BJ (cell line): Measurements from ENCODE around the gene PGS1. TPM values are rescaled to one million over a fixed set of nuclear protein-coding genes. Genes with fewer than 3 reads are reported as not detected.
A peak's percentile ranks its signal among the peaks of the same experiment; 100 is the strongest.

ENCODE experiments used
- CTCF ChIA-PET: fragments of 350-600 bp; formaldehyde crosslinking; extraction: SDS; loops from one replicate; lab custom pipeline; 2021; ENCODE audit warnings: antibody characterized with exemption, inconsistent platforms; lab: Yijun Ruan, JAX
- POLR2A ChIA-PET: fragments of 300-600 bp; sonication (Branson Sonifier 250); formaldehyde crosslinking; extraction: SDS; loops from one replicate; lab custom pipeline; 2021; ENCODE audit warnings: antibody characterized with exemption; lab: Charles Lee
- DNase-seq: peaks from one replicate; pipeline ENCODE4 v3.0.0-alpha.2; 2011; ENCODE audit warnings: low read depth
- H3K27me3 ChIP-seq: 2 replicates; pipeline ENCODE4 v1.6.0; 2011; ENCODE audit warnings: low read length; ENCODE audit not compliant: control insufficient read depth, insufficient read depth
- H3K36me3 ChIP-seq: 2 replicates; pipeline ENCODE4 v1.5.1; 2011; ENCODE audit warnings: low read length; ENCODE audit not compliant: control insufficient read depth, insufficient read depth
- H3K4me3 ChIP-seq: 2 replicates; pipeline ENCODE4 v1.5.1; 2011; ENCODE audit warnings: low read depth, mild to moderate bottlenecking, control low read depth, low read length
- polyA plus RNA-seq: library from polyadenylated mRNA; depleted of rRNA; stranded (reverse); fragments of >200 nt; gene quantifications from 2 replicates; pipeline ENCODE4 v1.2.3, GENCODE V29; 2011
- TF ChIP-seq, protein P1 (sequence below): IDR thresholded peaks from 2 replicates; pipeline ENCODE4 v1.5.1; 2011; ENCODE audit warnings: low read depth, mild to moderate bottlenecking, control low read depth, inconsistent platforms, low read length, moderate library complexity; ENCODE audit not compliant: insufficient read depth

Gene PGS1
- polyA plus RNA-seq, 1 experiment = 37.7 TPM

GRCh38 chr17:78421084-78421533 is 42.7 kb downstream of the PGS1 start:
- DNase-seq = no peak
- ChIA-PET POLR2A (no interaction called here), CTCF (interaction anchor here (0.7 to 12.4 kb wide), 23 partner anchors 10 to 1266 kb away, joined by 3 to 273 read pairs (median 6); partner anchors contain the start of genes PGS1 and SOCS3)
- H3K4me3 ChIP-seq = no peak overlapping the region
- peaks cover 22% of the 10 kb centered on the region for H3K36me3 ChIP-seq
- H3K27me3 ChIP-seq = no peaks in the 10 kb centered on the region
- TF ChIP-seq, protein P1, sequence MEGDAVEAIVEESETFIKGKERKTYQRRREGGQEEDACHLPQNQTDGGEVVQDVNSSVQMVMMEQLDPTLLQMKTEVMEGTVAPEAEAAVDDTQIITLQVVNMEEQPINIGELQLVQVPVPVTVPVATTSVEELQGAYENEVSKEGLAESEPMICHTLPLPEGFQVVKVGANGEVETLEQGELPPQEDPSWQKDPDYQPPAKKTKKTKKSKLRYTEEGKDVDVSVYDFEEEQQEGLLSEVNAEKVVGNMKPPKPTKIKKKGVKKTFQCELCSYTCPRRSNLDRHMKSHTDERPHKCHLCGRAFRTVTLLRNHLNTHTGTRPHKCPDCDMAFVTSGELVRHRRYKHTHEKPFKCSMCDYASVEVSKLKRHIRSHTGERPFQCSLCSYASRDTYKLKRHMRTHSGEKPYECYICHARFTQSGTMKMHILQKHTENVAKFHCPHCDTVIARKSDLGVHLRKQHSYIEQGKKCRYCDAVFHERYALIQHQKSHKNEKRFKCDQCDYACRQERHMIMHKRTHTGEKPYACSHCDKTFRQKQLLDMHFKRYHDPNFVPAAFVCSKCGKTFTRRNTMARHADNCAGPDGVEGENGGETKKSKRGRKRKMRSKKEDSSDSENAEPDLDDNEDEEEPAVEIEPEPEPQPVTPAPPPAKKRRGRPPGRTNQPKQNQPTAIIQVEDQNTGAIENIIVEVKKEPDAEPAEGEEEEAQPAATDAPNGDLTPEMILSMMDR = no peak

DNA sequence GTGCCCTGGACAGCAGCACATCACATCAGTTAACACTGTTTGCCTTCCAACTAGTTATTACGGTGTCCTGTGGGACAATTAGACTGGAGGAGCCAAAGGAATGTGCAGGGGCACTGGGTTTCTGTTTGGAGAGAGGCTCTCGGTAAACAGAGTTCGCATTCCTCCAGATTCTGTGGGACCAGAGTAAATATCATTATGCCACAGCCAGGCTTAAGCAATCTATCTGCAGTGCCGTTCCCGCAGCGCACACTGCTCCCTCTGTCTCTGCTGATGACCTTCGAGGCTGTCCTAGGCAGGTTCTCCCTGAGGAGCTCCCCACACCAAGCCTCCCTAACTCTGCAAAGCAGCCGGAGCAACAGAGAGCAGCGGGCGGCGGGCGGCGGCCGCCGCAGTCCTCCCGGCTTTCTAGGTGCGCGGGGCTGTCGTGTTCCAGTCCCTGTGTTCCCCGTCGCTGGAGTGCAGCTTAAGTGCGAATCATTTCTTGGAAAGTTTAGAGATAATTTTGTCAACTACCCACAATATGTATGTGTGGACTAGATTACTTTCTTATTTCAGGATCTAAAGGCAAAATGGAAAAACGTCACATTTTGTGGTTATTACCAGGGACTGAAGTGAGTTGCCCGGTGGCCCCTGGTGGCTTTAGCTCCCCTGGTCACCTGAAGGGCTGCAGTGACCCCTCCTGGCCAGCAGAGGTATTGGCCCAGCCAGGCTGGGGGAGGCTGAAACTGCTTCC is 43.3 kb downstream of the PGS1 start:
- no peaks in the 10 kb centered on the region for H3K27me3 ChIP-seq
- TF ChIP-seq, protein P1 = peak; percentile 99
- ChIA-PET CTCF (interaction anchor here (0.7 to 12.4 kb wide), 37 partner anchors 10 to 1266 kb away, joined by 3 to 273 read pairs (median 5); partner anchors contain the start of genes AFMID, PGS1, SOCS3 and TK1), POLR2A (no interaction called here)
- H3K36me3 ChIP-seq = peaks cover 26% of the 10 kb centered on the region
- DNase-seq = peak; percentile 9
- no peak overlapping the region for H3K4me3 ChIP-seq

DNA sequence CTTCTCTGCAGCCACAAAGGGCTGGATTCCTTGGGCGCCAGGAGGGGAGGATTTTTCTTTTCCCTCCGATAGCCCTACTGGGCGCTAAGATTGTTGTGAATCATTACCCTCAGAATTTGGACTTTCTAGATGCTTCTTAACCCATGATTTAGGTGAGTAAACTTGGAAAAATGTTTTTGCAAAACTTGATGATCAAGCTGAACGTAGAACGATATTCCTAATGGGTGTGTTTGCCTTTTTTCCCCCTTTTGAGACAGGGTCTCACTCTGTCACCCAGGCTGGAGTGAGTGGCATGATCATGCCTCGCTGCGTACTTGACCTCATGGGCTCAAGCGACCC is 43.8 kb downstream of the PGS1 start:
- peaks cover 29% of the 10 kb centered on the region for H3K36me3 ChIP-seq
- TF ChIP-seq, protein P1 = no peak
- POLR2A ChIA-PET = no interaction called here
- no peak for DNase-seq
- CTCF ChIA-PET = interaction anchor here (0.7 to 12.4 kb wide), 38 partner anchors 9 to 337 kb away, joined by 3 to 273 read pairs (median 5); partner anchors contain the start of genes AFMID, PGS1, SOCS3 and TK1
- no peaks in the 10 kb centered on the region for H3K27me3 ChIP-seq
- H3K4me3 ChIP-seq = no peak overlapping the region

DNA sequence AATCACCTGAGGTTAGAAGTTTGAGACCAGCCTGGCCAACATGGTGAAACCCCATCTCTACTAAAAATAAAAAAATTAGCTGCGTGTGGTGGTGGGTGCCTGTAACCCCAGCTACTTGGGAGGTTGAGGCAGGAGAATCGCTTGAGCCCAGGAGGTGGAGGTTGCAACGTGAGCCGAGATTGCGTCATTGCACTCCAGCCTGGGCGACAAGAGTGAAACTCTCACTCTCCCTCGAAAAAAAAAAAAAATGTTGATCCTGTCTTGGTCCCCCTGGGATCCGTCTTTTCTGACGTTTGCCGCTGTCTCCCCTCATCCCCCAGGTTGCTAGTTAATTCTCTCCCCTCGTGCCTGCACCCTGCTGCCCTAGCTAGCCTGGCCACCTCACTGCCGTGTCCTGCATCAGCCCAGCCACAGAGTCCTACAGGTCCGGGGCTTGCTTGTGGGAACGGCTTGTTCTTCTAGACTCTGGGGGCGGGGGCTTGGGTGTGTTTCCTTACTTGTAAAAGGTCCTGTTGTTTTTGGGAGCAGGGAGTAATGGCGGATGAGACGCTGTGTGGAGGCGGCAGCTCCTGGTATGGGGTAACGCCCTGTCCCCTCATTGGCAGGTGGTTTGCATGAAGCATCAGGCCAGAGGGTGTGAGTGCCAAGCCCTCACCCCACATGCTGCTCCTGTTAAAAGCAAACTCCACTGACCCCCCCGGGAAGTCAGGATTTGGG is 44.6 kb downstream of the PGS1 start:
- ChIA-PET POLR2A (no interaction called here), CTCF (interaction anchor here (0.7 to 12.4 kb wide), 31 partner anchors 8 to 338 kb away, joined by 3 to 273 read pairs (median 6); partner anchors contain the start of genes AFMID, PGS1, SOCS3 and TK1)
- Histone ChIP-seq H3K4me3 (no peak overlapping the region), H3K27me3 (no peaks in the 10 kb centered on the region), H3K36me3 (peaks cover 28% of the 10 kb centered on the region)
- TF ChIP-seq, protein P1 = no peak
- DNase-seq = no peak
